HG03460 (cell line): ENCODE results near the gene SUPT4H1.

Experiments
- ATAC-seq: cut with Tn5 transposase; IDR thresholded peaks from one replicate; pipeline ENCODE4 v1.9.1; 2021; ENCODE audit not compliant: unreplicated experiment

SUPT4H1 gene

GRCh38 chr17:58320163-58320558 lies 31.8 kb downstream of the SUPT4H1 start:
- ATAC-seq, result no peak

- no peak for ATAC-seq
These were observed 32.5 kb downstream of the SUPT4H1 start for GRCh38 chr17:58319173-58320162.

GRCh38 chr17:58318627-58319172 lies 33.3 kb downstream of the SUPT4H1 start:
- no peak for ATAC-seq

- peak; percentile 15 for ATAC-seq
These were observed 33.9 kb downstream of the SUPT4H1 start for GRCh38 chr17:58318065-58318481.

- peak; percentile 69 for ATAC-seq
These were observed 34.5 kb downstream of the SUPT4H1 start for GRCh38 chr17:58317421-58318064.

GRCh38 chr17:58316260-58316960 lies 35.6 kb downstream of the SUPT4H1 start:
- no peak for ATAC-seq

GRCh38 chr17:58315750-58316149 lies 36.3 kb downstream of the SUPT4H1 start:
- ATAC-seq, result no peak

GRCh38 chr17:58315281-58315711 lies 36.7 kb downstream of the SUPT4H1 start:
- no peak for ATAC-seq

GRCh38 chr17:58314706-58315015 lies 37.3 kb downstream of the SUPT4H1 start:
- no peak for ATAC-seq

GRCh38 chr17:58313815-58314705 lies 37.9 kb downstream of the SUPT4H1 start:
- no peak for ATAC-seq

- no peak for ATAC-seq
These were observed 39.2 kb downstream of the SUPT4H1 start for GRCh38 chr17:58312829-58313228.

GRCh38 chr17:58312021-58312630 lies 39.9 kb downstream of the SUPT4H1 start:
- no peak for ATAC-seq

- ATAC-seq, result no peak
These were observed 40.5 kb downstream of the SUPT4H1 start for GRCh38 chr17:58311429-58311894.

- no peak for ATAC-seq
These were observed 41.2 kb downstream of the SUPT4H1 start for GRCh38 chr17:58310511-58311428.

GRCh38 chr17:58309918-58310259 lies 42.1 kb downstream of the SUPT4H1 start:
- no peak for ATAC-seq

GRCh38 chr17:58308985-58309917 lies 42.8 kb downstream of the SUPT4H1 start:
- no peak for ATAC-seq

GRCh38 chr17:58308173-58308984 lies 43.6 kb downstream of the SUPT4H1 start:
- no peak for ATAC-seq
